ENCODE measurements around the gene FER1L5. TPM values are rescaled to one million over a fixed set of nuclear protein-coding genes. Genes with fewer than 3 reads are reported as not detected.
"Not testable (repeated sequence)": the region's sequence is repeated elsewhere in the genome, so short reads cannot be mapped to it uniquely, and the experiment has no call there.

Gene FER1L5
- total RNA-seq, 1 donor from 2014 or later = 0.75 TPM

GRCh38 chr2:96663177-96663576 lies 20.6 kb downstream of the FER1L5 start:
- no peak overlapping the region for H3K27ac Mint-ChIP-seq
- no peaks in the 10 kb centered on the region for H3K27me3 Mint-ChIP-seq
- TF ChIP-seq CTCF (conservative IDR thresholded peaks at IDR 0.05) = no peak
- no peak for DNase-seq (ENCODE audit: extremely low spot score, unreplicated experiment)
- H3K9me3 Mint-ChIP-seq = no peaks in the 10 kb centered on the region
- no peaks in the 10 kb centered on the region for H3K4me1 Mint-ChIP-seq (ENCODE audit: unreplicated experiment)
- no peaks in the 10 kb centered on the region for H3K36me3 Mint-ChIP-seq
- no peak overlapping the region for H3K4me3 Mint-ChIP-seq

- Mint-ChIP-seq H3K4me3 (no peak overlapping the region), H3K36me3 (no peaks in the 10 kb centered on the region), H3K4me1 (ENCODE audit: unreplicated experiment) (peaks cover 3% of the 10 kb centered on the region), H3K9me3 (no peaks in the 10 kb centered on the region), H3K27me3 (no peaks in the 10 kb centered on the region), H3K27ac (no peak overlapping the region)
- no peak for DNase-seq (ENCODE audit: extremely low spot score, unreplicated experiment)
- no peak for TF ChIP-seq CTCF (conservative IDR thresholded peaks at IDR 0.05)
Observed at GRCh38 chr2:96663829-96664228, 21.3 kb downstream of the FER1L5 start.

GRCh38 chr2:96664366-96664925 lies 21.9 kb downstream of the FER1L5 start:
- no peak for DNase-seq (ENCODE audit: extremely low spot score, unreplicated experiment)
- peak overlapping the region; percentile 85 for H3K27ac Mint-ChIP-seq

GRCh38 chr2:96665083-96665569 lies 22.6 kb downstream of the FER1L5 start:
- no peaks in the 10 kb centered on the region for H3K9me3 Mint-ChIP-seq
- H3K4me3 Mint-ChIP-seq = no peak overlapping the region
- H3K27ac Mint-ChIP-seq = peak overlapping the region; percentile 85
- no peaks in the 10 kb centered on the region for H3K36me3 Mint-ChIP-seq
- no peak for TF ChIP-seq CTCF (conservative IDR thresholded peaks at IDR 0.05)
- peaks cover 3% of the 10 kb centered on the region for H3K4me1 Mint-ChIP-seq (ENCODE audit: unreplicated experiment)
- DNase-seq (ENCODE audit: extremely low spot score, unreplicated experiment) = no peak
- H3K27me3 Mint-ChIP-seq = no peaks in the 10 kb centered on the region

More at GRCh38 chr2:96664366-96664925, 21.9 kb downstream of the FER1L5 start:
- H3K4me1 Mint-ChIP-seq (ENCODE audit: unreplicated experiment) = peaks cover 3% of the 10 kb centered on the region
- H3K9me3 Mint-ChIP-seq = no peaks in the 10 kb centered on the region
- H3K27me3 Mint-ChIP-seq = no peaks in the 10 kb centered on the region
- no peaks in the 10 kb centered on the region for H3K36me3 Mint-ChIP-seq
- no peak for TF ChIP-seq CTCF (conservative IDR thresholded peaks at IDR 0.05)
- no peak overlapping the region for H3K4me3 Mint-ChIP-seq

- H3K4me1 Mint-ChIP-seq (ENCODE audit: unreplicated experiment); H3K9me3 Mint-ChIP-seq; DNase-seq (ENCODE audit: extremely low spot score, unreplicated experiment); H3K4me3 Mint-ChIP-seq; H3K27ac Mint-ChIP-seq; H3K36me3 Mint-ChIP-seq; H3K27me3 Mint-ChIP-seq: not testable (repeated sequence)
Observed at GRCh38 chr2:96665717-96666116, 23.2 kb downstream of the FER1L5 start.

GRCh38 chr2:96668771-96669170 lies 26.2 kb downstream of the FER1L5 start:
- Mint-ChIP-seq H3K4me1 (ENCODE audit: unreplicated experiment) (peaks cover 3% of the 10 kb centered on the region), H3K9me3 (no peaks in the 10 kb centered on the region), H3K27me3 (peaks cover 13% of the 10 kb centered on the region), H3K27ac (no peak overlapping the region), H3K4me3 (no peak overlapping the region), H3K36me3 (no peaks in the 10 kb centered on the region)
- no peak for DNase-seq (ENCODE audit: extremely low spot score, unreplicated experiment)
- TF ChIP-seq CTCF (conservative IDR thresholded peaks at IDR 0.05) = no peak

All from type B pancreatic cell (in vitro differentiated cells).